K562 (cell line): ENCODE results near the gene ELF5. TPM values are rescaled to one million over a fixed set of nuclear protein-coding genes. Genes with fewer than 3 reads are reported as not detected.

Experiments used
- ATAC-seq: fragments of 200-7000 bp; cut with Tn5 transposase; 3 replicates; pipeline ENCODE4 v1.9.1; 2020; ENCODE audit warnings: moderate library complexity
- BruUV-seq: library from RNA; stranded (reverse); fragments of 400-500 nt; replicated peaks from 2 replicates; lab custom pipeline; 2021; lab: Mats Ljungman, UMichigan
- CTCF ChIA-PET: fragments of 300-600 bp; formaldehyde crosslinking; extraction: SDS; loops from one replicate; lab custom pipeline; 2021; ENCODE audit warnings: low intra/inter-chr PET ratio; lab: Yijun Ruan, JAX
- POLR2A ChIA-PET: fragments of 300-600, 350-650 bp; sonication (Branson Sonifier 250); formaldehyde crosslinking; extraction: SDS; loops from one replicate; lab custom pipeline; 2021; ENCODE audit warnings: antibody characterized with exemption, inconsistent platforms; lab: Yijun Ruan, JAX
- DNase-seq, 4 experiments: peaks; one replicate each; pipeline versions ENCODE4 v3.0.0 to v3.0.0-alpha.2; 2011 to 2018; ENCODE audit warnings: low spot score in 3 of 4, mixed read lengths in 3 of 4; ENCODE audit errors: extremely low read depth in 1 of 4
- FAIRE-seq: peaks from 2 replicates; lab custom pipeline; 2011; peaks lifted over from hg19 to GRCh38; lab: Jason Lieb, UNC
- H2AFZ ChIP-seq: 2 replicates; pipeline ENCODE4 v1.6.0; 2011; ENCODE audit warnings: low read depth, low read length, control low read depth, inconsistent platforms
- H3K27ac ChIP-seq: fragments of 200-600 bp; 3 replicates; pipeline ENCODE4 v1.8.0; 2011; ENCODE audit warnings: low read depth, mild to moderate bottlenecking, control low read depth, inconsistent platforms, low read length, moderate library complexity, mixed read lengths; ENCODE audit errors: extremely low read depth
- H3K27me3 ChIP-seq, 2 experiments: fragments of 300-600 bp in 1 of 2; 2 replicates in 1 of 2; 3 replicates in 1 of 2; pipeline versions ENCODE4 v1.6.0 to v1.8.0; 2011; ENCODE audit warnings: inconsistent platforms in 2 of 2, low read length in 2 of 2, mild to moderate bottlenecking in 1 of 2, mixed read lengths in 1 of 2, moderate library complexity in 1 of 2; ENCODE audit not compliant: control insufficient read depth in 2 of 2, insufficient read depth in 2 of 2
- H3K36me3 ChIP-seq: fragments of 300-600 bp; 3 replicates; pipeline ENCODE4 v1.8.0; 2011; ENCODE audit warnings: mild to moderate bottlenecking, low read length, inconsistent platforms; ENCODE audit not compliant: control insufficient read depth, insufficient read depth
- H3K4me1 ChIP-seq, 2 experiments: fragments of 200-600 bp in 1 of 2; replicated peaks in 1 of 2; 2 replicates in 1 of 2; 3 replicates in 1 of 2; pipeline versions ENCODE4 v1.5.1 to v1.8.0; 2011; ENCODE audit warnings: inconsistent platforms in 2 of 2, low read length in 2 of 2, mild to moderate bottlenecking in 1 of 2, mixed read lengths in 1 of 2, moderate library complexity in 1 of 2; ENCODE audit not compliant: control insufficient read depth in 2 of 2, insufficient read depth in 2 of 2
- H3K4me2 ChIP-seq: 2 replicates; pipeline ENCODE4 v1.6.1; 2011; ENCODE audit warnings: low read length, control low read depth, inconsistent platforms, mixed read lengths; ENCODE audit not compliant: insufficient read depth
- H3K4me3 ChIP-seq: fragments of 200-600 bp; sonication (generic), shearing (Covaris generic); 2 replicates; pipeline ENCODE4 v1.5.1; 2016; ENCODE audit warnings: control low read depth, inconsistent platforms
- H3K79me2 ChIP-seq: fragments of 200-600 bp; 3 replicates; pipeline ENCODE4 v1.8.0; 2011; ENCODE audit warnings: low read length, inconsistent platforms; ENCODE audit not compliant: control insufficient read depth, insufficient read depth
- H3K9ac ChIP-seq, 2 experiments: 2 replicates each; pipeline versions ENCODE4 v1.6.0 to v1.6.1; 2011; ENCODE audit warnings: low read depth in 2 of 2, low read length in 2 of 2, control low read depth in 1 of 2, inconsistent platforms in 1 of 2, mild to moderate bottlenecking in 1 of 2, mixed read lengths in 1 of 2; ENCODE audit not compliant: insufficient read depth in 1 of 2
- H3K9me1 ChIP-seq: one replicate; pipeline ENCODE4 v1.6.0; 2011; ENCODE audit warnings: inconsistent platforms, mild to moderate bottlenecking, low read length, moderate library complexity; ENCODE audit not compliant: control insufficient read depth, insufficient read depth
- H3K9me3 ChIP-seq: replicated peaks from 2 replicates; pipeline ENCODE4 v1.5.1; 2011; ENCODE audit warnings: low read depth, low read length, inconsistent platforms; ENCODE audit not compliant: control insufficient read depth, insufficient read depth
- H4K20me1 ChIP-seq: replicated peaks from 2 replicates; pipeline ENCODE4 v1.6.1; 2011; ENCODE audit warnings: low read length, inconsistent platforms, mixed read lengths; ENCODE audit not compliant: control insufficient read depth, insufficient read depth
- HDGF ChIP-seq: fragments of 450-650 bp; IDR thresholded peaks from 2 replicates; pipeline ENCODE4 v1.6.1; 2016
- HMG20A ChIP-seq: fragments of 450-650 bp; formaldehyde crosslinking; conservative IDR thresholded peaks from 2 replicates; pipeline ENCODE4 v1.4.0; 2020; ENCODE audit warnings: mild to moderate bottlenecking, mixed read lengths
- IRF2 ChIP-seq: sonication (generic); formaldehyde crosslinking; IDR thresholded peaks from 2 replicates; pipeline ENCODE4 v1.8.1; 2022; ENCODE audit warnings: mild to moderate bottlenecking, missing genetic modification reagents
- SIN3B ChIP-seq: fragments of 450-650 bp; IDR thresholded peaks from 2 replicates; pipeline ENCODE4 v1.6.1; 2017; ENCODE audit warnings: low read depth, mild to moderate bottlenecking, moderate library complexity
- SMAD1 ChIP-seq: fragments of 150-350 bp; IDR thresholded peaks from 2 replicates; pipeline ENCODE4 v1.6.1; 2014; ENCODE audit warnings: low read length, low read depth; ENCODE audit not compliant: partially characterized antibody
- SMAD2 ChIP-seq: fragments of 150-350 bp; IDR thresholded peaks from 2 replicates; pipeline ENCODE4 v1.6.1; 2014; ENCODE audit warnings: low read depth, mild to moderate bottlenecking, low read length
- SMARCA5 ChIP-seq: fragments of 450-650 bp; IDR thresholded peaks from 2 replicates; pipeline ENCODE4 v1.6.1; 2016
- SMC3 ChIP-seq: conservative IDR thresholded peaks from 2 replicates; pipeline ENCODE4 v1.6.1; 2011; ENCODE audit warnings: low read depth, low read length, improper control_type of control experiment; ENCODE audit not compliant: insufficient read depth
- TOE1 ChIP-seq, 2 experiments: fragments of 450-650 bp in 1 of 2; sonication (generic) in 1 of 2; formaldehyde crosslinking in 1 of 2; IDR thresholded peaks; 2 replicates each; pipeline versions ENCODE4 v1.7.1 to v1.8.0; 2016 to 2022; ENCODE audit warnings: borderline replicate concordance in 2 of 2, mild to moderate bottlenecking in 2 of 2, antibody characterized with exemption in 1 of 2, inconsistent platforms in 1 of 2, low read depth in 1 of 2, missing genetic modification reagents in 1 of 2, moderate library complexity in 1 of 2
- ZFP36 ChIP-seq: fragments of 150-350 bp; IDR thresholded peaks from 2 replicates; pipeline ENCODE4 v1.6.1; 2018; ENCODE audit warnings: low read length, low read depth; ENCODE audit not compliant: partially characterized antibody
- ZNF143 ChIP-seq: sonication (generic); formaldehyde crosslinking; IDR thresholded peaks from 2 replicates; pipeline ENCODE4 v1.9.0; 2022; ENCODE audit warnings: mild to moderate bottlenecking, missing genetic modification reagents
- ZNF444 ChIP-seq: fragments of 250-450 bp; sonication (Bioruptor Pico); IDR thresholded peaks from 2 replicates; pipeline ENCODE4 v1.4.0; 2020; ENCODE audit warnings: mild to moderate bottlenecking, moderate library complexity
- ZNF584 ChIP-seq: fragments of 200-800 bp; sonication (Bioruptor generic); IDR thresholded peaks from 2 replicates; pipeline ENCODE4 v1.6.1; 2016; ENCODE audit warnings: low read depth, mild to moderate bottlenecking, missing genetic modification characterization, missing compliant biosample characterization
- WGBS: fragments of 100-300 bp; shearing (Covaris generic); methylation state at CpG from one replicate; pipeline ENCODE4 v1.1.6; 2016; ENCODE audit warnings: low coverage, mixed read lengths; ENCODE audit not compliant: insufficient coverage; ENCODE audit errors: missing lambda C conversion rate; 5-methylcytosine and 5-hydroxymethylcytosine counted together
- in situ Hi-C: fragments of 300-500 bp; cut with MboI; formaldehyde crosslinking; loops from 4 replicates; pipeline ENCODE4 v1.15.0; 2018; ENCODE audit warnings: inconsistent platforms, mixed read lengths
- intact Hi-C: fragments of 100-400 bp; cut with micrococcal nuclease; formaldehyde crosslinking; loops from 2 replicates; pipeline ENCODE4 v1.14.2; 2022
- polyA plus RNA-seq, 8 experiments: library from polyadenylated mRNA; depleted of rRNA in 4 of 8; stranded (reverse) in 5 of 8; unstranded in 3 of 8; fragments of >200 nt; fragmentation: Nextera tagmentation in 2 of 8; fragmentation: Illumina TruSeq in 1 of 8; extraction: Ambion mirVana in 2 of 8; extraction: Trizol in 1 of 8; gene quantifications; 2 replicates each; pipeline versions ENCODE4 v1.2.1 to v1.2.3, GENCODE V29; 2011 to 2014; ENCODE audit warnings: inconsistent platforms in 1 of 8, missing spikeins in 1 of 8
- total RNA-seq, 7 experiments: library from RNA; depleted of rRNA in 6 of 7; stranded (reverse); fragments of >200 nt in 6 of 7; fragmentation: Illumina TruSeq in 2 of 7; extraction: Trizol in 2 of 7; gene quantifications; 2 replicates each; pipeline versions ENCODE4 v1.2.1 to v1.2.3, GENCODE V29; 2011 to 2021; ENCODE audit warnings: low replicate concordance in 1 of 7
- TF ChIP-seq, protein P1 (sequence below): sonication (generic); formaldehyde crosslinking; IDR thresholded peaks from 2 replicates; pipeline ENCODE4 v1.4.0; 2020; ENCODE audit warnings: mild to moderate bottlenecking, missing genetic modification reagents
- TF ChIP-seq, protein P2 (sequence below), 2 experiments: fragments of 450-650 bp in 1 of 2; sonication (generic) in 1 of 2; formaldehyde crosslinking in 1 of 2; IDR thresholded peaks in 1 of 2; conservative IDR thresholded peaks in 1 of 2; 2 replicates each; pipeline versions ENCODE4 v1.6.1 to v1.8.1; 2016 to 2023; ENCODE audit warnings: mild to moderate bottlenecking in 2 of 2, moderate library complexity in 2 of 2, inconsistent platforms in 1 of 2, missing genetic modification reagents in 1 of 2

ELF5 gene
- total and polyA plus RNA-seq, 9 of the 15 experiments (the other 6 are each of a cell fraction or from before 2014, with no cell fraction given) = not detected

GRCh38 chr11:34531663-34532062 is 18.1 kb upstream of the ELF5 start:
- ChIA-PET POLR2A (interaction anchor here (1.1 kb wide), 1 partner anchor 11 kb away, joined by 3 read pairs; no protein-coding TSS in a partner anchor), CTCF (no interaction called here)
- Histone ChIP-seq H3K4me3 (no peak overlapping the region), H3K79me2 (no peaks in the 10 kb centered on the region), H3K36me3 (no peaks in the 10 kb centered on the region), H3K9me3 (no peaks in the 10 kb centered on the region), H3K4me1 (no peaks in the 10 kb centered on the region), H3K9ac (no peak overlapping the region), H3K9me1 (no peaks in the 10 kb centered on the region), H2AFZ (no peak overlapping the region), H3K27me3 (peaks cover 15 to 21% of the 10 kb centered on the region in 2 experiments; a peak in 4 of 5 replicates), H3K27ac (no peak overlapping the region), H4K20me1 (no peaks in the 10 kb centered on the region), H3K4me2 (no peak overlapping the region)
- intact Hi-C loops (no loop called here), in situ Hi-C loops (no loop called here)
- 0% methylated on average over 1 of the region's 1 CpG for WGBS
- DNase-seq = no peak
- no peak for FAIRE-seq
- BruUV-seq = no TSS peak
- ATAC-seq = no peak
- TF ChIP-seq SMC3 (no peak), ZNF584 (CRISPR knock-in tag) (no peak), ZNF143 (CRISPR knock-in tag) (no peak), TOE1 (IDR thresholded peaks at IDR 0.05; ENCODE audit: borderline replicate concordance) (no peak), TOE1 (CRISPR knock-in tag; IDR thresholded peaks at IDR 0.05; ENCODE audit: borderline replicate concordance, low read depth) (no peak), ZFP36 (no peak), HMG20A (no peak), SIN3B (no peak), IRF2 (no peak), SMARCA5 (no peak), SMAD2 (no peak), SMAD1 (no peak), HDGF (no peak), ZNF444 (CRISPR knock-in tag) (no peak)
- TF ChIP-seq, protein P1, sequence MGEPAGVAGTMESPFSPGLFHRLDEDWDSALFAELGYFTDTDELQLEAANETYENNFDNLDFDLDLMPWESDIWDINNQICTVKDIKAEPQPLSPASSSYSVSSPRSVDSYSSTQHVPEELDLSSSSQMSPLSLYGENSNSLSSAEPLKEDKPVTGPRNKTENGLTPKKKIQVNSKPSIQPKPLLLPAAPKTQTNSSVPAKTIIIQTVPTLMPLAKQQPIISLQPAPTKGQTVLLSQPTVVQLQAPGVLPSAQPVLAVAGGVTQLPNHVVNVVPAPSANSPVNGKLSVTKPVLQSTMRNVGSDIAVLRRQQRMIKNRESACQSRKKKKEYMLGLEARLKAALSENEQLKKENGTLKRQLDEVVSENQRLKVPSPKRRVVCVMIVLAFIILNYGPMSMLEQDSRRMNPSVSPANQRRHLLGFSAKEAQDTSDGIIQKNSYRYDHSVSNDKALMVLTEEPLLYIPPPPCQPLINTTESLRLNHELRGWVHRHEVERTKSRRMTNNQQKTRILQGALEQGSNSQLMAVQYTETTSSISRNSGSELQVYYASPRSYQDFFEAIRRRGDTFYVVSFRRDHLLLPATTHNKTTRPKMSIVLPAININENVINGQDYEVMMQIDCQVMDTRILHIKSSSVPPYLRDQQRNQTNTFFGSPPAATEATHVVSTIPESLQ (CRISPR knock-in tag) = no peak
- TF ChIP-seq, protein P2, sequence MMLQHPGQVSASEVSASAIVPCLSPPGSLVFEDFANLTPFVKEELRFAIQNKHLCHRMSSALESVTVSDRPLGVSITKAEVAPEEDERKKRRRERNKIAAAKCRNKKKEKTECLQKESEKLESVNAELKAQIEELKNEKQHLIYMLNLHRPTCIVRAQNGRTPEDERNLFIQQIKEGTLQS (IDR thresholded peaks at IDR 0.05) = no peak
- TF ChIP-seq, protein P2 (CRISPR knock-in tag; conservative IDR thresholded peaks at IDR 0.05) = no peak
